HG02571 (cell line): ENCODE measurements around the gene OR4C45.
"Not testable (repeated sequence)": the region's sequence is repeated elsewhere in the genome, so short reads cannot be mapped to it uniquely, and the experiment has no call there.

Experiments
- ATAC-seq: cut with Tn5 transposase; IDR thresholded peaks from one replicate; pipeline ENCODE4 v1.9.1; 2021; ENCODE audit warnings: mild to moderate bottlenecking, moderate library complexity; ENCODE audit not compliant: unreplicated experiment

Gene OR4C45

GRCh38 chr11:50032574-50032973 lies at the start of gene OR4C45:
OR4C45 (plus strand) TSS chr11:50032874.
- ATAC-seq: no peak

GRCh38 chr11:49995565-49995964 lies 37.1 kb upstream of the OR4C45 start:
- ATAC-seq: no peak

- ATAC-seq: no peak
Observed at GRCh38 chr11:50030193-50030592, 2.5 kb upstream of the OR4C45 start.

GRCh38 chr11:50036239-50036638 lies 3.6 kb downstream of the OR4C45 start:
- ATAC-seq: not testable (repeated sequence)

GRCh38 chr11:50037251-50037650 lies 4.6 kb downstream of the OR4C45 start:
- ATAC-seq: no peak

GRCh38 chr11:50044647-50045046 lies 12.0 kb downstream of the OR4C45 start:
- no peak for ATAC-seq

GRCh38 chr11:50063056-50063455 lies 30.4 kb downstream of the OR4C45 start:
- ATAC-seq: not testable (repeated sequence)

GRCh38 chr11:50070389-50070788 lies 37.7 kb downstream of the OR4C45 start:
- ATAC-seq: no peak

GRCh38 chr11:50071584-50072225 lies 39.0 kb downstream of the OR4C45 start:
- ATAC-seq: no peak

GRCh38 chr11:50072226-50073112 lies 39.8 kb downstream of the OR4C45 start:
- ATAC-seq: no peak

GRCh38 chr11:50073113-50074105 lies 40.7 kb downstream of the OR4C45 start:
- ATAC-seq: no peak

GRCh38 chr11:50074161-50074560 lies 41.5 kb downstream of the OR4C45 start:
- ATAC-seq: no peak

GRCh38 chr11:50075856-50076255 lies 43.2 kb downstream of the OR4C45 start:
- ATAC-seq: no peak

GRCh38 chr11:50077526-50077925 lies 44.9 kb downstream of the OR4C45 start:
- ATAC-seq: no peak

GRCh38 chr11:50078001-50078400 lies 45.3 kb downstream of the OR4C45 start:
- no peak for ATAC-seq

- ATAC-seq: not testable (repeated sequence)
Observed at GRCh38 chr11:50078946-50079345, 46.3 kb downstream of the OR4C45 start.

- no peak for ATAC-seq
Observed at GRCh38 chr11:50080256-50080655, 47.6 kb downstream of the OR4C45 start.
